Type B pancreatic cell (in vitro differentiated cells): ENCODE results near the gene PLD3. TPM values are rescaled to one million over a fixed set of nuclear protein-coding genes. Genes with fewer than 3 reads are reported as not detected.

Experiments
- DNase-seq: peaks from one replicate; pipeline ENCODE4 v3.0.0; 2021; ENCODE audit warnings: mixed read lengths; ENCODE audit not compliant: unreplicated experiment; ENCODE audit errors: extremely low spot score
- H3K27ac Mint-ChIP-seq: 2 replicates; pipeline ENCODE4 v1.8.0; 2021; ENCODE audit warnings: mild to moderate bottlenecking, mixed read lengths
- H3K27me3 Mint-ChIP-seq: 2 replicates; pipeline ENCODE4 v1.8.0; 2021; ENCODE audit warnings: mixed read lengths
- H3K36me3 Mint-ChIP-seq: 2 replicates; pipeline ENCODE4 v1.8.0; 2021; ENCODE audit warnings: mixed read lengths
- H3K4me1 Mint-ChIP-seq: one replicate; pipeline ENCODE4 v1.8.0; 2021; ENCODE audit warnings: mixed read lengths; ENCODE audit not compliant: unreplicated experiment
- H3K4me3 Mint-ChIP-seq: 2 replicates; pipeline ENCODE4 v1.8.0; 2021; ENCODE audit warnings: mild to moderate bottlenecking, mixed read lengths
- H3K9me3 Mint-ChIP-seq: 2 replicates; pipeline ENCODE4 v1.8.0; 2021; ENCODE audit warnings: mixed read lengths
- CTCF ChIP-seq: fragments of 200-600 bp; sonication (generic); conservative IDR thresholded peaks from 2 replicates; pipeline ENCODE4 v1.5.0; 2021; ENCODE audit warnings: antibody characterized with exemption, mild to moderate bottlenecking
- total RNA-seq: library from RNA; stranded (reverse); gene quantifications from 2 replicates; pipeline ENCODE4 v1.2.1, GENCODE V29; 2021; ENCODE audit warnings: low replicate concordance

The PLD3 gene
- total RNA-seq, 1 donor from 2014 or later = 244 TPM

- no peak for DNase-seq
- Mint-ChIP-seq H3K4me1 (peaks cover 24% of the 10 kb centered on the region), H3K9me3 (no peaks in the 10 kb centered on the region), H3K36me3 (no peaks in the 10 kb centered on the region), H3K4me3 (peak overlapping the region; percentile 95), H3K27ac (peak overlapping the region; percentile 90), H3K27me3 (no peaks in the 10 kb centered on the region)
- TF ChIP-seq CTCF = no peak
Observed at GRCh38 chr19:40348961-40349507, 539 bp downstream of the PLD3 start.

- Mint-ChIP-seq H3K27ac (no peak overlapping the region), H3K4me1 (peaks cover 14% of the 10 kb centered on the region), H3K27me3 (no peaks in the 10 kb centered on the region), H3K9me3 (no peaks in the 10 kb centered on the region), H3K36me3 (peaks cover 3% of the 10 kb centered on the region), H3K4me3 (no peak overlapping the region)
- TF ChIP-seq CTCF = no peak
- DNase-seq = no peak
Observed at GRCh38 chr19:40355975-40356680, 7.6 kb downstream of the PLD3 start.

GRCh38 chr19:40356681-40357595 lies 8.4 kb downstream of the PLD3 start:
- Mint-ChIP-seq H3K4me3 (no peak overlapping the region), H3K4me1 (peaks cover 18% of the 10 kb centered on the region), H3K27ac (no peak overlapping the region), H3K9me3 (no peaks in the 10 kb centered on the region), H3K27me3 (no peaks in the 10 kb centered on the region), H3K36me3 (peaks cover 3% of the 10 kb centered on the region)
- TF ChIP-seq CTCF = no peak
- no peak for DNase-seq

- no peaks in the 10 kb centered on the region for H3K27me3 Mint-ChIP-seq
- H3K9me3 Mint-ChIP-seq = no peaks in the 10 kb centered on the region
- TF ChIP-seq CTCF = no peak
- H3K36me3 Mint-ChIP-seq = peaks cover 3% of the 10 kb centered on the region
- no peak overlapping the region for H3K4me3 Mint-ChIP-seq
- H3K27ac Mint-ChIP-seq = no peak overlapping the region
- no peak for DNase-seq
- peaks cover 18% of the 10 kb centered on the region for H3K4me1 Mint-ChIP-seq
Observed at GRCh38 chr19:40357640-40358039, 9.1 kb downstream of the PLD3 start.

GRCh38 chr19:40358773-40359172 lies 10.3 kb downstream of the PLD3 start:
- Mint-ChIP-seq H3K27ac (no peak overlapping the region), H3K4me3 (no peak overlapping the region), H3K4me1 (peaks cover 22% of the 10 kb centered on the region), H3K9me3 (no peaks in the 10 kb centered on the region), H3K36me3 (peaks cover 3% of the 10 kb centered on the region), H3K27me3 (no peaks in the 10 kb centered on the region)
- no peak for DNase-seq
- no peak for TF ChIP-seq CTCF
